Stimulated activated CD4-positive, alpha-beta T cell treated with anti-CD3 and anti-CD28 coated beads, Interleukin-4, amount 100 ng/mL, for 48 hours (primary cell): ENCODE data around the gene RFX7.

Source experiments
- DNase-seq, 2 donors: peaks; one replicate each; pipeline ENCODE4 v3.0.0-alpha.2; 2020; ENCODE audit warnings: low read depth in 2 of 2

RFX7 gene

DNA sequence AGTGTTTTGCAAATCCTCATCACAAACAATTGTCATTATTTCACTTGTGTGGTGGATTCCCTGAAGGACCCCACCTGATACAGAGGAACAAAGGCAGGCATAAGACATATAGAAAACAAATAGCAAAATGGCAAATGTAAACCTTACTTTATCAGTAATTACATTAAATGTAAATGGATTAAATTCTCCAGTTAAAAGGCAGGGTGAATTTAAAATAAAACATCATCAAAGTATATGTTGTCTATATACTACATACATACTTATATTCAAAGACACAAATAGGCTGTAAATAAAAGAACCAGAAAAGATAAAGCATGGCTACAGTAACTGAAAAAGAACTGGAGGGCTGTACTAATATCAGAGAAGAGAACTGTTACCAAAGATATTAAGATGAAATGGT, 117.3 kb downstream of the RFX7 start:
- DNase-seq, result no peak

- DNase-seq, result no peak
Observed at GRCh38 chr15:56124391-56124790, 119.3 kb downstream of the RFX7 start.

- no peak for DNase-seq
Observed at GRCh38 chr15:56105855-56106254, 137.8 kb downstream of the RFX7 start.

GRCh38 chr15:56102441-56102840, 141.2 kb downstream of the RFX7 start:
- DNase-seq, result no peak

- DNase-seq, result no peak
Observed at GRCh38 chr15:56099311-56099710, 144.4 kb downstream of the RFX7 start.

DNA sequence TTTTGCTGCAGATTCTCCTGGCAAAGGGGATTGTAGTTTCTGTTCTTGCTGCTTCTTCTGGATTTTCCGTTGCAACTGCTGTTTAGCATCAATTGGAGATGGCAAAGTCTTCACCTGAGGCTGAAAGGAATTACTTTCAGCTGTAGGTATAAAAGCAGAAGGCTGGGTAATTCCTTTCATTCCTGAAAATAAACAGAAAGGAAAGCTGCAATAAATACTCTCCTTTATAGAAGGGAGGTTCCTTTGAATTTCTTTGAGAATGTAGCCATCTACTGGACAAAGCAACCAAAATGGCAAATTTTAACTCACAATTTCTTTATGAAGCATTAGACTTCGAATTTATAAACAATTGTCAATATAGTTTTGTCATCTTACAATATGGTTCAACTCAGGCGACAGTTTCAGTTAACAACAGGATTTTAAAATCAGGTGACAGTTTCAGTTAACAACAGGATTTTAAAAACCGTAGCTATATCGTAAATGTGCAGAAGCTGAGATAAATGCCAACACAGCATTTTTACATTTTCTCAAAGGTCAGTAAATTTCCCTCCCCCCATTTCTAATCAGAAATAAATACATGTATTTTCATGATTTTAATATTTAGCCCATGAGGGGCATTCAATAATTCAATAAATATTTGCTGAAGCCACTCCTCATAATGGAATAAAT, 145.3 kb downstream of the RFX7 start:
- DNase-seq, result no peak

DNA sequence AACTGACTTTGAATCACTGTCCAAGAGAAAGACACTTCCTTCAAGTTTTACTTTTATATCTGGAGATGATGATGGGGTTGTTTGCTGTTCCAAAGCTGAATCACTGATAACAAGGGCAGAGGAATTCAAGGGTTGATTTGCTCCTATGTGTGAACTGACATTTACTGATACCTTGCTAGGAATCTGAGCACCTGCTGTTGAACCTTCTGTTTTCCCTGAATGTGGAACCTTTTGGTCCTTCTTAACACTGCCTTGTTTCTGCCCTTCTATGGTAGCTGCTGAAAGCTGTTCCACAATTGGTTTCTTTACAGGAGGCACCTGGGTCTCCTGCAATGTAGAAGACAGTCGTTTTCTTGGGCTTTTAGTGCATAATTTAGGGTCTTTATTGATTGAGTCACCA, 148.3 kb downstream of the RFX7 start:
- DNase-seq, result no peak

- no peak for DNase-seq
Observed at GRCh38 chr15:56094171-56094570, 149.5 kb downstream of the RFX7 start.

GRCh38 chr15:56088389-56088788, 155.3 kb downstream of the RFX7 start:
- no peak for DNase-seq

- no peak for DNase-seq
Observed at GRCh38 chr15:56086566-56086965, 157.1 kb downstream of the RFX7 start.

- DNase-seq, result no peak
Observed at GRCh38 chr15:56082263-56082761, 161.4 kb downstream of the RFX7 start.

DNA sequence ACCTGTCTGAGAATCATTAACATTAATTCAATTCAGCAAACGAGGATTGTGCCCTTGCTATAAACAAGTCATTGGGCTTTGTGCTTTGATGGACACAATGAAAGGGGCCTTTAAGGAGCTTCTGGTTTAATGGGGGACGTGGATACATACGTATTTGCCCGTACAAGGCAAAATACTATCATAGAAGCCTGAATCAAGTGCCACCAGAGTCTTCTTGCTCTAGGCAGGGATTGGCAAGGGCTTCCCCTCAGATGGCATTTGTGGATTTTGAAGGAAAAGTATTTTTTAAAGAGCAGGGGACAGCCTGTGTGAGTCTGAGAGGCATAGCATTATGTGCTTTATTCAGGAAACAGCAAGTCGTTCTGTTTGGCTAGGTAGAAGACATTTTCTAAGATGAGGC, 166.6 kb downstream of the RFX7 start:
- no peak for DNase-seq

DNA sequence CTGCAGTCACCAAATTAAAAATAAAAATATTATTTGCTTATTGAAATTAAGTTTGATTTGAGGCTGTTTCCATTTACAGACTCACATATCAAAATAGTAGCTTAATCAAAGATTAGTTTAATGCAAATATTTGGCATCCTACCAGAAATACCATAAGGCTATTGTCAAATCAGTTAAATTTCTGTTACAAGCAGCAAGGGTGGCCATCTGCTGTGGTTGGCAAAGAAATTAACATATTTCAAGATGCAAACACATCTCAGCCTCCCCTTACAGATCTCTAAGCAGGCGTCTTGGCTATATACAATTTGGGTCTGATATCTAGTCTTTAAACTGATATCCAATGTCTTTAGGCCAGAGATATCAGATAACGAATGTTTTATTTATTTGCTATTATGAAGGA, 167.0 kb downstream of the RFX7 start:
- DNase-seq, result no peak

GRCh38 chr15:56074481-56075265, 169.0 kb downstream of the RFX7 start:
- no peak for DNase-seq

- no peak for DNase-seq
Observed at GRCh38 chr15:56064152-56064551, 179.5 kb downstream of the RFX7 start.

DNA sequence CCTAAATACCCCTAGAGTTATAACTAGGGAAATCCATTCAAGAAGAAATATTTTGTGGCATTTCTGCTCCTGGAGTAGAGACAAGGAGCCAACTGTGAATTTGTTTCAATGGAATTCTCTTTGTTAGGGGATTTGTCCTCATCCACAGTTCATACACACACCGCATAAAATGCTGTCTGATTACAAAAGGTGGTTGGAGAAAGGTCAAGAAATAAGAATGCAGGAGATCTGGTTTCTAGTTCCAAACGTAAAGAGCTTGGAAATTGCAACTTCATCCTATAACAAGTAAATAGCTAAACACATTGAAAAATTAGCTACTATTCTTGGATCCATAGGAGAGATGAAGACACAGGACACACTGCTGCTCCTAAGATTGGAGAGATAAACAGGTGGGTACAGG, 184.0 kb downstream of the RFX7 start:
- DNase-seq, result no peak

- no peak for DNase-seq
Observed at GRCh38 chr15:56058986-56059385, 184.7 kb downstream of the RFX7 start.

DNA sequence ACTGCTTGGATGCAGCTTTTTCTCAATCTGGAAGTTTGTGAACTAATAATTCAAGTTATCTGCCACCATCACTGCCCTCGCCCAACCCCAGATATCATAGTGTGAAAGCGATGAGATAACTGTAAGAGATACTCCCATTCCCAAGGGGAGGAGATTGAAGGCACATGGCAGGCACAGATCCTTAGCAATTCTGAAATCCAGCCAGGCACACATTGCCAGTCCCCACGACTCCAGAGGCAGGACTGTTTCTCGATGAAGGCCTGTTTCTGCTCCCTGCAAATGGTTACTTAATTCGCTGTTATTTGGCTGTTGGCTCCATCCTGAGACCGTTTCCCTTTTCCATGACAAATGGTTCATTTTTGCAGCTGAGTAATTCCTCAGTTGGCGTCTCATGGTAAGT, 187.1 kb downstream of the RFX7 start:
- DNase-seq, result no peak

DNA sequence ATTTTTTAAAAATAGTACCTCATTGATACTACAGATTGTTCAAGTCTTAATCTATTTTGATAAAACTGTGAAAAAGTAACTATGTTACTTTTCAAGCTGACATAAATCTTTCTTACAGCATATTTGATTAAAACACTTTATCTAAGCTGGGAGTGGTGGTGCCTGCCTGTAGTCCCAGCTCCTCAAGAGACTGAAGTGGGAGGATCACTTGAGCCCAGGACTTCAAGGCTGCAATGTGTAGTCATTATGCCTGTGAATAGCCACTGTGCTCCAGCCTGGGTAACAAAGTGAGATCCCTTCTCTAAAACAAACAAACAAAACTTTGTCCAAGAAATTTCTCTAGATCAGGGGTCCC, 190.7 kb downstream of the RFX7 start:
- DNase-seq, result no peak

- DNase-seq, result no peak
Observed at GRCh38 chr15:56052395-56053045, 191.2 kb downstream of the RFX7 start.

DNA sequence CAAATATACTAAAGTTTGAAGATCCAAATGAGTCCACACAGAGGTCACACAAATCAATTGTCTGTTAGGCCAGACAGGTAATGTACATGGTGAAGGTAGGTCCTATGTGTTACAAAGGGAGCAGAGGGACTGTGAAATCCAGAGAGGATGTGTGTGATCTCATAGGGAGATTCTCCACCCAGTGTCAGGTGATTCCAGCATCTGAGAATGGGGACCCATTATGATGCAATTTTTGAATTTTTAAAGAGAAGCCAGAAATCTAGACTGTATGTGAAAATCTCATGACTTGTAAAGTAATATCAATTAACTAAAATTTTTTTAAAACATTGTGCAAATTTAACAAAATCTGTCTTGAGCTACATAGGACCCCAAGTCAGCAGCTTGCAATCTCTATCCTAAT, 192.0 kb downstream of the RFX7 start:
- no peak for DNase-seq

- no peak for DNase-seq
Observed at GRCh38 chr15:56049577-56049976, 194.1 kb downstream of the RFX7 start.

DNA sequence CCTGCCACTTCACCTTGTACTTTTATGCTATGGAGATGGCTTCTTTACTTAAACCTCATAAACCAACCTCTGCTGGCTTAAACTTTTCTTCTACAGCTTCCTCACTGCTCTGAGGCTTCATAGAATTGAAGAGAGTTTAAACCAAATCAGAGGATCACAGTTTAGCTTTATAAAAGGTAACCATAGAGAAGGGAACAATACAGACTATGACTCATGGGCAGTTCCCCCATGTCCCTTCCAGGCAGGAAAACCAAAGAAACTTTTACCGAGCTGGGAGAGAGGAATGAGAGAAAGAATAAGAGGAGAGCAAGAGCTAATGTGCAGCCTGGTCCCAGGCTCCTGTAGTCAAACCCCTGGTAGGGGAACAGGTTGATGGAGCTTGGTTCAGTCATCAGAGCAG, 196.3 kb downstream of the RFX7 start:
- DNase-seq, result no peak
